ENCODE results near the gene STATH. TPM values are rescaled to one million over a fixed set of nuclear protein-coding genes. Genes with fewer than 3 reads are reported as not detected.

Gene STATH
- total and polyA plus RNA-seq, 7 donors: 0.13 TPM; not detected in 6

DNA sequence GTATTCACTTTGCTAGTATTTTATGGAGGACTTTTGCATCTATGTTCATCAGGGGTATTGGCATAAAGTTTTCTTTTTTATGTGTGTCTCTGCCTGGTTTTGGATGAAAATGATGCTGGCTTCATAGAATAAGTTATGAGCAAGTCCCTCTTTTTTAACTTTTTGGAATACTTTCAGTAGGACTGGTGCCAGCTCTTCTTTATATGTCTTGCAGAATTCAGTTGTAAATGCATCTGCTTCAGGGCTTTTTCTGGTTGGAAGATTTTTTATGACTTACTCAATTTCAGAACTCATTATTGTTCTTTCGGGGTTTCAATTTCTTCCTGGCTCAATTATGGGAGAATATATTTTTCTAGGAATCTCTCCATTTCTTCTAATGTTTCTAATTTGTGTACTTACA lies 21.1 kb upstream of the STATH start:
- TF ChIP-seq CTCF (IDR thresholded peaks at IDR 0.05): no peak
- Histone ChIP-seq H3K4me1 (no peaks in the 10 kb centered on the region), H3K36me3 (ENCODE audit: insufficient read depth in 1 of 2, low read depth in 1 of 2) (no peaks in the 10 kb centered on the region), H3K4me3 (no peak overlapping the region), H3K9me3 (no peaks in the 10 kb centered on the region), H3K27ac (no peak overlapping the region), H3K27me3 (ENCODE audit: insufficient read depth in 3 of 3, low read length in 2 of 3) (no peaks in the 10 kb centered on the region)
- WGBS, 3 donors: 76 to 91% (median 82%) methylated on average over 1 of the region's 1 CpG
- intact Hi-C loops (cut with DNase I): no loop called here
- ATAC-seq (no peak), DNase-seq (no peak)

- ATAC-seq: no peak
Observed at GRCh38 chr4:69977582-69977981, 18.2 kb upstream of the STATH start.

DNA sequence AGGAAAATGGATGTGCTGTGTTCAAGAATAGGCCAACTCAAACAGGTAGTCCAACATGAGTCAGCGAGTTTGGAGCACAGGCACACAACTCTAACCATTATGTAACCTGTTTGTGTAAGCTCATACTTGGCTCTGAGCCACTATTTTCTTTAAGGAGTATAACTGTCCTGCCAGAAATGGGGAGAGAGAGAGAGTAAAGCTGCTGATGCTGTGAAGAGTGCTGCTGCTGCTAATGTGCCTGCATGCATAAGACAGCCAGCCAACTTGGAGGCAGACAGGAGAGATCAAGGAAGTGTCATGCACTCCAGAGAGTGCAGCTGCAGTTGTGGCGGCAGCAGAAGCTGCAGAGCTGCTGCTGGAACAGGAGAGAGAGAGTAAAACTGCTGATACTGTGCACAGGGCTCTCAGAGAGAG lies 11.7 kb upstream of the STATH start:
- Histone ChIP-seq H3K4me3 (no peak overlapping the region), H3K27me3 (ENCODE audit: insufficient read depth in 3 of 3, low read length in 2 of 3) (no peaks in the 10 kb centered on the region), H3K27ac (no peak overlapping the region), H3K36me3 (ENCODE audit: insufficient read depth in 1 of 2, low read depth in 1 of 2) (no peaks in the 10 kb centered on the region), H3K9me3 (no peaks in the 10 kb centered on the region), H3K4me1 (no peaks in the 10 kb centered on the region)
- ATAC-seq (no peak), DNase-seq (no peak)
- intact Hi-C loops (cut with DNase I): no loop called here
- no peak for TF ChIP-seq CTCF (IDR thresholded peaks at IDR 0.05)
- WGBS, 3 donors: 38 to 51% (median 44%) methylated on average over 2 of the region's 2 CpGs

More at GRCh38 chr4:69977582-69977981, 18.2 kb upstream of the STATH start:
- no peaks in the 10 kb centered on the region for H3K9me3 ChIP-seq
- TF ChIP-seq CTCF (IDR thresholded peaks at IDR 0.05): no peak
- DNase-seq: no peak
- H3K27ac ChIP-seq: no peak overlapping the region
- no peak overlapping the region for H3K4me3 ChIP-seq
- intact Hi-C loops (cut with DNase I): no loop called here
- H3K36me3 ChIP-seq (ENCODE audit: insufficient read depth in 1 of 2, low read depth in 1 of 2): no peaks in the 10 kb centered on the region
- H3K4me1 ChIP-seq: no peaks in the 10 kb centered on the region
- H3K27me3 ChIP-seq (ENCODE audit: insufficient read depth in 3 of 3, low read length in 2 of 3): no peaks in the 10 kb centered on the region

DNA sequence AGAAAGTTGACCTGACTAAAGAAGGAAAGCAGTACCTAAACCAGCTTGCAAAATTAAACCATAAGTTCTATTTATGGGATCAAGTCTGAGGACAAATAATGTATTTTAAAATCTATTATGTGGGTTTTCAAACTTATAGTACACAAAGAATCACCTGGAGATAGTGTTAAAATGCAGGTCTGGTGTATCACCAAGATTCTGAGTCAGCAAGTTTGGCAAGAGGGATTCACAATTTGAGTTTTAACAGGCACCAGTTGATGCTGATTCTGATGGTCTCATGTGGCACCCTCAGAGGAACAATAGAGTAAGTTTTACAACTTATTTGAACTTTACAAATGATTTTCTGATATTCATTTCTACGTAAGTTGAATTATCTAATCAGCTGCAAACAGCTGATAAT lies 9.1 kb upstream of the STATH start:
- no peak for DNase-seq

More for the DNA sequence above, 9.1 kb upstream of the STATH start:
- no peak for ATAC-seq
- no peaks in the 10 kb centered on the region for H3K4me1 ChIP-seq
- no peaks in the 10 kb centered on the region for H3K9me3 ChIP-seq
- H3K27ac ChIP-seq: no peak overlapping the region
- TF ChIP-seq CTCF (IDR thresholded peaks at IDR 0.05): no peak
- WGBS, 3 donors: 76 to 85% (median 78%) methylated on average over 1 of the region's 1 CpG
- no peaks in the 10 kb centered on the region for H3K36me3 ChIP-seq (ENCODE audit: insufficient read depth in 1 of 2, low read depth in 1 of 2)
- intact Hi-C loops (cut with DNase I): no loop called here
- no peaks in the 10 kb centered on the region for H3K27me3 ChIP-seq (ENCODE audit: insufficient read depth in 3 of 3, low read length in 2 of 3)
- H3K4me3 ChIP-seq: no peak overlapping the region
